CD14-positive monocyte (primary cell): ENCODE measurements around the gene PRM1. TPM values are rescaled to one million over a fixed set of nuclear protein-coding genes. Genes with fewer than 3 reads are reported as not detected.

Source experiments
- DNase-seq, 3 donors: peaks; one replicate each; pipeline ENCODE4 v3.0.0-alpha.2; 2011 to 2022
- H2AFZ ChIP-seq: 2 replicates; pipeline ENCODE4 v1.6.0; 2012; ENCODE audit warnings: mild to moderate bottlenecking, low read depth, low read length, inconsistent platforms; ENCODE audit not compliant: insufficient read depth, poor library complexity, severe bottlenecking
- H3K27ac ChIP-seq, 2 donors: 1 replicate in 1 of 2; 2 replicates in 1 of 2; pipeline ENCODE4 v1.5.1; 2012 to 2013; ENCODE audit warnings: low read length in 2 of 2, control low read depth in 1 of 2, inconsistent platforms in 1 of 2, low read depth in 1 of 2, mild to moderate bottlenecking in 1 of 2
- H3K27me3 ChIP-seq, 2 donors: one replicate each; pipeline versions ENCODE4 v1.6.0 to v1.6.1; 2011 to 2013; ENCODE audit warnings: low read length in 2 of 2; ENCODE audit not compliant: control insufficient read depth in 2 of 2, insufficient read depth in 2 of 2
- H3K36me3 ChIP-seq, 2 donors: replicated peaks in 1 of 2; 1 replicate in 1 of 2; 2 replicates in 1 of 2; pipeline versions ENCODE4 v1.5.1 to v1.6.1; 2012 to 2013; ENCODE audit warnings: low read length in 2 of 2, control low read depth in 1 of 2, inconsistent platforms in 1 of 2, mild to moderate bottlenecking in 1 of 2; ENCODE audit not compliant: insufficient read depth in 2 of 2, control insufficient read depth in 1 of 2
- H3K4me1 ChIP-seq, 2 donors: 1 replicate in 1 of 2; 2 replicates in 1 of 2; pipeline versions ENCODE4 v1.5.1 to v1.6.1; 2012 to 2013; ENCODE audit warnings: low read length in 2 of 2, control low read depth in 1 of 2, inconsistent platforms in 1 of 2, mild to moderate bottlenecking in 1 of 2, moderate library complexity in 1 of 2; ENCODE audit not compliant: insufficient read depth in 2 of 2, control insufficient read depth in 1 of 2
- H3K4me2 ChIP-seq: replicated peaks from 2 replicates; pipeline ENCODE3; 2012; ENCODE audit warnings: low read length, moderate library complexity, mild to moderate bottlenecking; ENCODE audit not compliant: poor library complexity, severe bottlenecking; ENCODE audit errors: extremely low read depth
- H3K4me3 ChIP-seq, 3 experiments: fragments of 200-600 bp in 1 of 3; sonication (generic) in 1 of 3; replicated peaks in 1 of 3; 1 replicate in 2 of 3; 2 replicates in 1 of 3; pipeline ENCODE4 v1.5.1; 2011 to 2013; ENCODE audit warnings: low read length in 3 of 3, mild to moderate bottlenecking in 3 of 3, control low read depth in 2 of 3, low read depth in 2 of 3, inconsistent platforms in 1 of 3, moderate library complexity in 1 of 3
- H3K79me2 ChIP-seq: 2 replicates; pipeline ENCODE4 v1.6.0; 2012; ENCODE audit warnings: mild to moderate bottlenecking, control low read depth, inconsistent platforms, low read length, moderate library complexity; ENCODE audit not compliant: insufficient read depth
- H3K9ac ChIP-seq: 2 replicates; pipeline ENCODE4 v1.6.0; 2017; ENCODE audit warnings: low read length, mild to moderate bottlenecking; ENCODE audit not compliant: insufficient read depth, poor library complexity, severe bottlenecking
- H3K9me3 ChIP-seq, 2 donors: replicated peaks in 1 of 2; 1 replicate in 1 of 2; 2 replicates in 1 of 2; pipeline versions ENCODE4 v1.5.1 to v1.6.1; 2012 to 2013; ENCODE audit warnings: low read length in 2 of 2, control low read depth in 1 of 2; ENCODE audit not compliant: control insufficient read depth in 1 of 2, insufficient read depth in 1 of 2
- H4K20me1 ChIP-seq: 2 replicates; pipeline ENCODE4 v1.6.0; 2012; ENCODE audit warnings: mild to moderate bottlenecking, low read length, control low read depth, moderate library complexity; ENCODE audit not compliant: insufficient read depth
- H3K27ac Mint-ChIP-seq, 7 donors: one replicate each; pipeline ENCODE4 v1.8.0; 2020; ENCODE audit warnings: mild to moderate bottlenecking in 7 of 7, mixed read lengths in 7 of 7, moderate library complexity in 6 of 7, inconsistent platforms in 2 of 7
- H3K27me3 Mint-ChIP-seq, 3 donors: one replicate each; pipeline ENCODE4 v1.8.0; 2021 to 2022; ENCODE audit warnings: low read depth in 3 of 3, mild to moderate bottlenecking in 3 of 3, mixed read lengths in 3 of 3, moderate library complexity in 3 of 3, inconsistent platforms in 1 of 3
- H3K36me3 Mint-ChIP-seq, 2 donors: one replicate each; pipeline ENCODE4 v1.8.0; 2020; ENCODE audit warnings: mixed read lengths in 2 of 2, inconsistent platforms in 1 of 2, mild to moderate bottlenecking in 1 of 2
- H3K4me1 Mint-ChIP-seq: one replicate; pipeline ENCODE4 v1.8.0; 2020; ENCODE audit warnings: mild to moderate bottlenecking, mixed read lengths
- H3K4me3 Mint-ChIP-seq, 2 donors: one replicate each; pipeline ENCODE4 v1.8.0; 2020; ENCODE audit warnings: mild to moderate bottlenecking in 2 of 2, mixed read lengths in 2 of 2, moderate library complexity in 1 of 2
- H3K9me3 Mint-ChIP-seq, 7 donors: one replicate each; pipeline ENCODE4 v1.8.0; 2020 to 2022; ENCODE audit warnings: mixed read lengths in 7 of 7, mild to moderate bottlenecking in 6 of 7, moderate library complexity in 6 of 7, inconsistent platforms in 2 of 7
- CTCF ChIP-seq: fragments of 200-600 bp; IDR thresholded peaks from one replicate; pipeline ENCODE4 v1.8.0; 2022; ENCODE audit warnings: antibody characterized with exemption, mild to moderate bottlenecking
- WGBS: methylation state at CpG from one replicate; pipeline ENCODE4 v1.1.5; 2013; ENCODE audit warnings: missing lambda C conversion rate; ENCODE audit not compliant: insufficient coverage; 5-methylcytosine and 5-hydroxymethylcytosine counted together
- intact Hi-C, 2 donors: fragments of 100-400 bp; cut with micrococcal nuclease; formaldehyde crosslinking; loops; one replicate each; pipeline versions ENCODE4 v1.15.0 to v1.15.1; 2023
- polyA plus RNA-seq, 3 donors: library from polyadenylated mRNA; depleted of rRNA in 1 of 3; unstranded in 2 of 3; stranded (reverse) in 1 of 3; fragments of 300-500 nt in 2 of 3; fragments of >200 nt in 1 of 3; fragmentation: Illumina TruSeq in 2 of 3; gene quantifications; 1 replicate in 2 of 3; 2 replicates in 1 of 3; pipeline ENCODE4 v1.2.3, GENCODE V29; 2012 to 2021

PRM1 gene
- polyA plus RNA-seq, 3 donors: not detected

GRCh38 chr16:11241480-11242204 is 39.5 kb downstream of the PRM1 start:
- Histone ChIP-seq H3K9ac (no peak overlapping the region), H3K27ac (no peak overlapping the region), H4K20me1 (no peaks in the 10 kb centered on the region), H3K4me2 (no peak overlapping the region), H3K4me1 (peaks cover 7 to 9% of the 10 kb centered on the region in 2 donors), H3K9me3 (no peaks in the 10 kb centered on the region), H3K79me2 (no peaks in the 10 kb centered on the region), H3K27me3 (no peaks in the 10 kb centered on the region), H3K36me3 (no peaks in the 10 kb centered on the region), H2AFZ (no peak overlapping the region), H3K4me3 (no peak overlapping the region)
- no peak for TF ChIP-seq CTCF
- Mint-ChIP-seq H3K4me1 (peaks cover 11% of the 10 kb centered on the region), H3K4me3 (no peak overlapping the region), H3K9me3 (peaks cover 0 to 2% (median 0%) of the 10 kb centered on the region in 7 donors), H3K27ac (no peak overlapping the region), H3K36me3 (no peaks in the 10 kb centered on the region), H3K27me3 (peaks cover 3 to 8% (median 5%) of the 10 kb centered on the region in 3 donors)
- WGBS: 89% methylated on average over 2 of the region's 5 CpGs
- intact Hi-C loops: no loop called here
- DNase-seq: no peak

- H3K9me3 ChIP-seq: no peaks in the 10 kb centered on the region
- H3K27ac Mint-ChIP-seq: no peak overlapping the region
- no peak overlapping the region for H3K4me2 ChIP-seq
- no peak overlapping the region for H2AFZ ChIP-seq
- H3K79me2 ChIP-seq: no peaks in the 10 kb centered on the region
- no peak overlapping the region for H3K9ac ChIP-seq
- TF ChIP-seq CTCF: no peak
- WGBS: 33% methylated on average over 6 of the region's 10 CpGs
- H3K36me3 ChIP-seq: no peaks in the 10 kb centered on the region
- H3K4me3 ChIP-seq: no peak overlapping the region
- intact Hi-C loops: no loop called here
- H3K36me3 Mint-ChIP-seq: no peaks in the 10 kb centered on the region
- no peaks in the 10 kb centered on the region for H3K27me3 ChIP-seq
- DNase-seq: no peak
- H3K27ac ChIP-seq: no peak overlapping the region
- H3K4me1 ChIP-seq: peaks cover 10 to 16% of the 10 kb centered on the region in 2 donors
- H3K4me3 Mint-ChIP-seq: no peak overlapping the region
- H3K4me1 Mint-ChIP-seq: peaks cover 14% of the 10 kb centered on the region
- no peaks in the 10 kb centered on the region for H4K20me1 ChIP-seq
- H3K9me3 Mint-ChIP-seq: peaks cover 0 to 2% (median 0%) of the 10 kb centered on the region in 7 donors
- peaks cover 3 to 8% (median 5%) of the 10 kb centered on the region in 3 donors for H3K27me3 Mint-ChIP-seq
These were observed 40.3 kb downstream of the PRM1 start for GRCh38 chr16:11240636-11241473.
